Spleen (tissue), 11 donors: ENCODE results near the gene KREMEN1. TPM values are rescaled to one million over a fixed set of nuclear protein-coding genes. Genes with fewer than 3 reads are reported as not detected.
A peak's percentile ranks its signal among the peaks of the same experiment; 100 is the strongest.

Experiments used
- DNase-seq: peaks from one replicate; pipeline ENCODE4 v3.0.0-alpha.2; 2020
- H3K27ac ChIP-seq, 8 donors: fragments of 200-600 bp; sonication (generic) in 7 of 8; 1 replicate in 4 of 8; 2 replicates in 4 of 8; pipeline versions ENCODE4 v1.5.0 to v1.8.0; 2016 to 2021; ENCODE audit warnings: inconsistent platforms in 4 of 8, mild to moderate bottlenecking in 4 of 8, moderate library complexity in 1 of 8
- H3K27me3 ChIP-seq, 7 donors: fragments of 200-600 bp; sonication (generic) in 6 of 7; replicated peaks in 1 of 7; 1 replicate in 4 of 7; 2 replicates in 3 of 7; pipeline versions ENCODE4 v1.5.0 to v1.8.0; 2016 to 2021; ENCODE audit warnings: inconsistent platforms in 3 of 7, mild to moderate bottlenecking in 1 of 7
- H3K36me3 ChIP-seq, 6 donors: fragments of 200-600 bp; sonication (generic) in 5 of 6; 1 replicate in 4 of 6; 2 replicates in 2 of 6; pipeline versions ENCODE4 v1.5.0 to v1.8.0; 2016 to 2021; ENCODE audit warnings: inconsistent platforms in 2 of 6
- H3K4me1 ChIP-seq, 6 donors: fragments of 200-600 bp; sonication (generic) in 5 of 6; 1 replicate in 3 of 6; 2 replicates in 3 of 6; pipeline versions ENCODE4 v1.5.0 to v1.8.0; 2016 to 2021; ENCODE audit warnings: inconsistent platforms in 3 of 6
- H3K4me3 ChIP-seq, 8 donors: fragments of 200-600 bp; sonication (generic) in 7 of 8; 1 replicate in 4 of 8; 2 replicates in 4 of 8; pipeline versions ENCODE4 v1.5.0 to v1.8.0; 2016 to 2021; ENCODE audit warnings: inconsistent platforms in 4 of 8, mild to moderate bottlenecking in 4 of 8, moderate library complexity in 2 of 8
- H3K9me3 ChIP-seq, 8 donors: fragments of 200-600 bp; sonication (generic) in 7 of 8; 1 replicate in 4 of 8; 2 replicates in 4 of 8; pipeline versions ENCODE4 v1.5.0 to v1.8.0; 2016 to 2021; ENCODE audit warnings: inconsistent platforms in 4 of 8
- CTCF ChIP-seq, 11 experiments: fragments of 200-600 bp in 7 of 11; fragments of 450-650 bp in 4 of 11; sonication (generic) in 4 of 11; IDR thresholded peaks in 8 of 11; conservative IDR thresholded peaks in 3 of 11; 1 replicate in 7 of 11; 2 replicates in 4 of 11; pipeline versions ENCODE4 v1.4.0 to v1.8.0; 2016 to 2021; ENCODE audit warnings: antibody characterized with exemption in 11 of 11, inconsistent platforms in 4 of 11, mild to moderate bottlenecking in 1 of 11
- POLR2A ChIP-seq, 3 donors: fragments of 450-650 bp; IDR thresholded peaks; one replicate each; pipeline ENCODE4 v1.5.1; 2017; ENCODE audit warnings: antibody characterized with exemption in 3 of 3, mild to moderate bottlenecking in 1 of 3
- POLR2AphosphoS5 ChIP-seq, 3 donors: sonication (generic); formaldehyde crosslinking; IDR thresholded peaks; one replicate each; pipeline ENCODE4 v1.5.1; 2017; ENCODE audit warnings: antibody characterized with exemption in 3 of 3
- WGBS, 5 donors: extraction: QIAGEN DNeasy Blood & Tissue Kit in 3 of 5; methylation state at CpG; one replicate each; pipeline versions ENCODE4 v1.1.5 to v1.1.7; 2013 to 2018; 5-methylcytosine and 5-hydroxymethylcytosine counted together
- intact Hi-C: fragments of 100-400 bp; cut with DNase I; formaldehyde crosslinking; loops from one replicate; pipeline ENCODE4 v1.15.0; 2023; ENCODE audit warnings: low total_unique reads
- polyA plus RNA-seq, 3 donors: library from polyadenylated mRNA; stranded (reverse); fragments of 200-250 nt; gene quantifications; one replicate each; pipeline ENCODE4 v1.2.1, GENCODE V29; 2013
- total RNA-seq, 7 donors: library from RNA; depleted of rRNA in 3 of 7; stranded (reverse); fragments of >200 nt in 3 of 7; fragmentation: NEBNext Ultra II Directional in 4 of 7; extraction: Animal tissue kit (Norgen Biotek cat#: 25700) in 4 of 7; gene quantifications; one replicate each; pipeline versions ENCODE4 v1.1.0 to v1.2.1, GENCODE V29; 2016 to 2021
- donor health status: healthy with polysubstance abuse.
- donor health status: DM: no; HTN: no; CAD: no; lungs with moderate emphysema.
- donor health status: DM: no; HTN: no; CAD: no.
- donor health status: Bipolar disorder and iron deficiency.
- donor health status: healthy.
- donor health status: DM: no; HTN: no; CAD: no.
- donor health status: DM: yes; HTN: yes; CAD: no.

Gene KREMEN1
- total and polyA plus RNA-seq, 10 donors = 1.5 to 41.3 (median 25.1) TPM

GRCh38 chr22:29166180-29166579 lies 93.3 kb downstream of the KREMEN1 start:
- Histone ChIP-seq H3K36me3 (no peaks in the 10 kb centered on the region), H3K27me3 (peaks cover 0 to 9% (median 0%) of the 10 kb centered on the region in 7 donors), H3K4me1 (peaks cover 0 to 35% (median 16%) of the 10 kb centered on the region in 6 donors), H3K27ac (no peak overlapping the region), H3K4me3 (no peak overlapping the region), H3K9me3 (no peaks in the 10 kb centered on the region)
- DNase-seq = peak; percentile 33
- TF ChIP-seq POLR2AphosphoS5 (IDR thresholded peaks at IDR 0.05) = no peak
- TF ChIP-seq CTCF (IDR thresholded peaks at IDR 0.05 in 8 of 11, conservative IDR thresholded peaks at IDR 0.05 in 3 of 11) = no peak
- TF ChIP-seq POLR2A (IDR thresholded peaks at IDR 0.05) = no peak
- 65 to 79% (median 72%) methylated on average over 6 of the region's 6 CpGs for WGBS, 5 donors
- intact Hi-C loops = no loop called here

- DNase-seq = peak; percentile 86
- H3K4me3 ChIP-seq = peak overlapping the region in 1 of 8 donors; percentile 17
- H3K27me3 ChIP-seq = peaks cover 0 to 9% (median 0%) of the 10 kb centered on the region in 7 donors
- peak overlapping the region in 2 of 8 donors; percentile 34 to 50 for H3K27ac ChIP-seq
- H3K9me3 ChIP-seq = no peaks in the 10 kb centered on the region
- intact Hi-C loops = no loop called here
- TF ChIP-seq POLR2AphosphoS5 (IDR thresholded peaks at IDR 0.05) (peak in 2 of 3 donors; percentile 68 to 75), CTCF (IDR thresholded peaks at IDR 0.05 in 8 of 11, conservative IDR thresholded peaks at IDR 0.05 in 3 of 11) (no peak)
- 21 to 43% (median 41%) methylated on average over 22 of the region's 22 CpGs for WGBS, 5 donors
- no peaks in the 10 kb centered on the region for H3K36me3 ChIP-seq
- peaks cover 0 to 35% (median 16%) of the 10 kb centered on the region in 6 donors for H3K4me1 ChIP-seq
These were observed 94.4 kb downstream of the KREMEN1 start for GRCh38 chr22:29167032-29167911.

- intact Hi-C loops = no loop called here
- peaks cover 0 to 9% (median 0%) of the 10 kb centered on the region in 7 donors for H3K27me3 ChIP-seq
- H3K4me1 ChIP-seq = peaks cover 0 to 24% (median 13%) of the 10 kb centered on the region in 6 donors
- no peaks in the 10 kb centered on the region for H3K36me3 ChIP-seq
- H3K9me3 ChIP-seq = peaks cover 0 to 43% (median 35%) of the 10 kb centered on the region in 8 donors
- H3K4me3 ChIP-seq = no peak overlapping the region
- TF ChIP-seq POLR2A (IDR thresholded peaks at IDR 0.05) (no peak), POLR2AphosphoS5 (IDR thresholded peaks at IDR 0.05) (no peak), CTCF (IDR thresholded peaks at IDR 0.05 in 8 of 11, conservative IDR thresholded peaks at IDR 0.05 in 3 of 11) (no peak)
- WGBS, 5 donors = 84 to 87% (median 86%) methylated on average over 9 to 10 of the region's 10 CpGs
- no peak overlapping the region for H3K27ac ChIP-seq
- no peak for DNase-seq
These were observed 98.9 kb downstream of the KREMEN1 start for GRCh38 chr22:29171721-29172120.

- DNase-seq = no peak
These were observed 99.4 kb downstream of the KREMEN1 start for GRCh38 chr22:29172216-29172615.

More at GRCh38 chr22:29172216-29172615, 99.4 kb downstream of the KREMEN1 start:
- Histone ChIP-seq H3K4me3 (no peak overlapping the region), H3K27me3 (peaks cover 0 to 9% (median 0%) of the 10 kb centered on the region in 7 donors), H3K27ac (no peak overlapping the region), H3K4me1 (peaks cover 0 to 19% (median 8%) of the 10 kb centered on the region in 6 donors), H3K36me3 (no peaks in the 10 kb centered on the region), H3K9me3 (peaks cover 0 to 43% (median 35%) of the 10 kb centered on the region in 8 donors)
- WGBS, 5 donors = 77 to 93% (median 91%) methylated on average over 6 of the region's 6 CpGs
- intact Hi-C loops = no loop called here
- TF ChIP-seq POLR2AphosphoS5 (IDR thresholded peaks at IDR 0.05) (no peak), POLR2A (IDR thresholded peaks at IDR 0.05) (no peak), CTCF (IDR thresholded peaks at IDR 0.05 in 8 of 11, conservative IDR thresholded peaks at IDR 0.05 in 3 of 11) (no peak)
